Measurements from ENCODE around the gene ZFYVE28.

ZFYVE28 gene

GRCh38 chr4:2300431-2301224 lies 117.8 kb downstream of the ZFYVE28 start:
- DNase-seq: no peak

DNA sequence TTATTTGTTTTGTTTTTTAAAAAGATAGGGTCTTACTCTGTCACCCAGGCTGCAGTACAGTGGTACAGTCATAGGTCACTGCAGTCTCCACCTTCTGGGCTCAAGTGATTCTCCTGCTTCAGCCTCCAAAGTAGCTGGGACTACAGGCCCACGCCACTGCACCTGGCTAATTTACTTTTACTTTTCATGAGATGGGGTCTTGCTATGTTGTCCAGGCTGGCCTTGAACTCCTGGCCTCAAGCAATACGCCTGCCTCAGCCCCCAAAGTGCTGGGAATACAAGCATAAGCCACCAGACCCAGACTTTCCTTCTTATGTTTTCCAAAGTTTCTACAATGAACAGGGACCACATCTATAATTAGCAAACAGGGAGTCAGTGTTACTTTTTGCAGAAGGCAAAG lies 118.7 kb downstream of the ZFYVE28 start:
- DNase-seq: no peak

- DNase-seq: no peak
These were observed 119.9 kb downstream of the ZFYVE28 start for GRCh38 chr4:2298532-2298991.

GRCh38 chr4:2297606-2298531 lies 120.6 kb downstream of the ZFYVE28 start:
- DNase-seq: no peak

GRCh38 chr4:2296631-2297601 lies 121.5 kb downstream of the ZFYVE28 start:
- peak; percentile 44 for DNase-seq

GRCh38 chr4:2295900-2296442 lies 122.5 kb downstream of the ZFYVE28 start:
- DNase-seq: no peak

GRCh38 chr4:2295500-2295899 lies 122.9 kb downstream of the ZFYVE28 start:
- DNase-seq: no peak

GRCh38 chr4:2292646-2293108 lies 125.8 kb downstream of the ZFYVE28 start:
- no peak for DNase-seq

DNA sequence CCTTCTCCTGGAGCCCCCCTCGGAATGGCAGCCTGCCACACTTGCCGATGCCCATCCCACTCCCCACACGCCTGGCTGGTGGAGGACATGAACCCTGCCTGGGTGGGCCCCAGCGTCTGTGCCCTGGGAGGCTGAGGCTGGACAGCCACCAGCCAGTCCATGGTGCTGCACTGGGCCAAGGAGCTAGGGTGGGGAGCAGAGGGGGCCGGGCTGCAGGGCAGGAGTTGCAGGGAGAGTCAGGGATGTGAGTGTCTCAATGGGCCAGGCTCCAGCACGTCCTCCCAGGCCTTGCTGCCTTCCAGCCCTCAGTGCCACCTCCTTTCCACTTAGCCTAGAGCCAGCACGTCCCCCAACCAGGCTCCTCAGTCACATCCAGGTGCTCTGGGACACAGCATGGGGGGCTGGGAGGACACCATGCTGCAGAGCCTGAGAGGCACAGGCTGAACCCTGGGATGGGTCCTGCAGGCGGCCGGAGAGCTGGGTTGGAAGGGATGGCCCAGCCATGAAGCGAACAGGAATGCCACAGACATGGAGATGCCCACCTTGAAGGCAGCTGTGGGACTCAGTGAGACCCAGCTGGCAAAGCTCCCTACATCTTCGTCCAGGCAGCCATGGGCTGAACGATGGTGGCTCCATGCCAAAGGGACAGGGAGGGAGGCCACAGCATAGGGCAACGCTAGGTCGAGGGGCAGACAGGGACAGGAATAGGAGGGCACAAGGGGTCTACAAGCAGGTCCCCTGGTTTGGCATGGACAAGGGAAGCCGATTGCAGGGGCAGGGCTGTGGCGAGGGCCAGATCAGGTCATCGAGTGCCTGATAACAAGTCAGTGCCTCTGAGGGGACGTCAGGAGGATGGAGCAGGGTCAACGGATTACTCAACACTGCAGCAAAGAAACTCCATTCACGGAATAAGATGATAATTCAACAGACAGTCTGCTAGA lies 126.5 kb downstream of the ZFYVE28 start:
- no peak for DNase-seq

- no peak for DNase-seq
These were observed 127.3 kb downstream of the ZFYVE28 start for GRCh38 chr4:2290974-2291704.

DNA sequence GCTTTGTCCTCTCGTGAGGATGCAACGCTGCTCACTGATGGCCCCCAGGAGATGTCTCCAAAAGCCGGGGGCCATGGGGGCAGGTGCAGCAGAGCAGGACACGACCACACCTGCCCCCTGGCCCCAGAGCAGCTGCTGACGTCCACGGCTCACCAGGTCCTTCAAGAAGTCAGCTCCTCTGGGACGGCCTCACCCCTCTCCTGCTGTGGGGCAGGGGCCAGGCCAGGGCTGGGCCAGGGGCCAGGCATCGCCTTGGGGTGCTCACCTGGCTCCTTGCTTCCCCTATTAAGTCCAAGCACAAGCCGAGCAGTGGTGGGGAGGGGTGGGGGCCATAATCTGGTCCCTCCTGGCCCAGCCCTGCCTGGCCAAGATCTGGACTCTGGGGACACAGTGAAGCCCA lies 128.0 kb downstream of the ZFYVE28 start:
- no peak for DNase-seq

DNA sequence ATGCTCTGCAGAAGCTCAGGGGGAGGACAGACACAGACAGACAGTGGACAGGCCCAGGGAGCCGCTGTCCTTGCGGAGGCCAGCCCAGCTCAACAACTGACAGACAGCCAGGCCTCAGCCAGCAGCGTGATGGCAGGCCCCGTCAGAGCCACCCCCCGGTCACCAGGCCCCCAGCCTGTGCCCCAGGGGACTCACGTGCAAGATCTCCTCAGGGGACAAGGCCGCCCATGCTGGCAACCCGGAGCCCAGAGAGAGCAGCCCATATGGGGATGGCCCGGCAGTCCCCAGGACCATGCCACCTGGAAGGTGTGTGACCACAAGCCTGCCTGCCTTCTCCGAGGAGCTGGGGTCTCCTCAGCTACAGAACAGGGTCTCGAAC lies 128.5 kb downstream of the ZFYVE28 start:
- DNase-seq: no peak

DNA sequence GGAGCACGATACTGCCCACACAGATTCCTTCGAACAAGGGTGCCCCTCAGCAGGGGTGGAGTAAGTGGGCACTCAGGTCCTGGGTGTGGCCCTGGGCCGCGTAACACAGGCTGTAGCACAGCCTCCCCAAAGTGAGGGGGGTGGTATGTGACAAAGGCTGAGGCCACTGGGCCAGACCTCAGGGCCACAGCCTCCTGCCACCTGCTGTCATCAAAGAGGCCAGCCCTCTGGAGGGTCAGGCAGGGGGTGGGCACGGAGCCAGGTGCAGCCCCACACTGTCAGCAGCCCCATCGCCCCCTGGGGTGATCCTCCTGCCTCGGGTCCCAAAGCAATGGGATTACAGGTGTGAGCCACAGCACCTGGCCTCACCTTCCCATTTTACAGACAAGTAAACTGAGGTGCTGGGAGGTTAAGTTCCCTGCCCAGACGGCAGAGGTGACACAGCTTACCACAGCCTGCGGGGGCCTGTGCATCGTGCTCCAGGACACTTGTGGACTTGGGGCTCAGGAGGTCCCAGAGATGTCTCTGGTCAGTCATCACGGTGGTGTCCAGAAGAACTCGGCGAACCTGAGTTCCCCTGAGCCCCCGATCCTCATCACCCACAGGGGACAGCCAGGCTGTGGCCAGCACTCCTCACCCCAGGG lies 129.0 kb downstream of the ZFYVE28 start:
- no peak for DNase-seq

DNA sequence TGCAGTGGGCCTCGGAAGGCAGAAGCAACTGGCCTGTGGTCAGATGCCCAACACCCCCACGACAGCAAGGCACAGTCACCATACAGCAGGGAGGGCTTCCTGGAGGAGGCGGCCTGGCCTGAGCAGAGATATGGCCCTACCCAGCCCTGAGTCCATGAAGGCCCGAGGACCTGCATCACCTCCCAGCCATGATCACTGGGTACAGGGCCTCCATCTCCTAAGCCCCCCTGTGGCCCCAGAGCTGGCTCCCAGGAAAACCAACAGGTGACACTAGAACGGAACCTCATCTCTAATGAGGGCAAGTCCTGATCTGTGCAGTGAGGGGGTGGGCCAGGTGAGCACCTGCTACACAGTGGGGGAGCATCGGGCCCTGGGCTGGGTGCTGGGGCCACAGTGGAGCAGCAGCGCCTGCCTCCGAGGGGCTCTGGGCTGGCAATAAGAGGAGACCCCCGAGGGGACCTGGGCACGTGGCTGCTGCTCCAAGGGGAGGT lies 130.3 kb downstream of the ZFYVE28 start:
- no peak for DNase-seq

- DNase-seq: no peak
These were observed 130.9 kb downstream of the ZFYVE28 start for GRCh38 chr4:2287594-2287915.

DNA sequence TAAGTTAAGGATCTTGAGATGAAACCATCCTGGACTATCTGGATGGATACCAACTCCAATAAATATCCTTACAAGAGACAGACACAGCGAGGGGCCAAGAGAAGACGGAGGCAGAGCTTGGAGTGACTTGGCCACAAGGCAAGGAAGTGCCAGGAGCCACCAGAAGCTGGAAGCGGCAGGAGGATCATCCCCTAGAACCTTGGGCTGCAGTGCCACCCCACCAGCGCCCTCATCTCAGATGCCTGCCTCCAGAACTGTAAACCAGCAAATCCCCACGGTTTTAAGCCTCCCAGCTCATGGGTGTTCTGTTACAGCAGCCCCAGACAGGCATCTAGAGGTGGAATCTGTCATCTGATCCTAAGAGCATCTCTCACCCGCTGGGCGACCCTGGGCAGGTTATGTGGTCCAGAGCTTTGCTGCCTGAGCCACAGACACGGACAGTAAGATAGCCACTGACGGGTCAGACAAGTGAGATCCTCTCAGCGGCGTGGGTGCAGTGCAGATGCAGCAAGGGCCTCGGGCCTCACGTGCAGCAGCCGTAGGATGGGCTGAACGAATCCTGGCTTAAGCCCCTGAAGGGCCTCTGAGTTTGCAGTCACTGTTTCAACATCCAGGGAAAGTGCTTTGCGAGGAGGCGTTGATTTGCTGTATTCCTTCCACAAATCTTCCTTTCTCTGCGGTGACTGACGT lies 131.4 kb downstream of the ZFYVE28 start:
- no peak for DNase-seq

GRCh38 chr4:2285613-2286381 lies 132.6 kb downstream of the ZFYVE28 start:
- DNase-seq: no peak

- DNase-seq: no peak
These were observed 133.4 kb downstream of the ZFYVE28 start for GRCh38 chr4:2284934-2285612.
